H9 (cell line): Measurements from ENCODE around the gene PRICKLE1. TPM values are rescaled to one million over a fixed set of nuclear protein-coding genes. Genes with fewer than 3 reads are reported as not detected.

Experiments used
- DNase-seq: peaks from one replicate; pipeline ENCODE4 v3.0.0-alpha.2; 2017
- H2AFZ ChIP-seq: one replicate; pipeline ENCODE4 v1.6.1; 2013; ENCODE audit warnings: mild to moderate bottlenecking, low read length, control low read depth, moderate library complexity
- H2AK5ac ChIP-seq: 2 replicates; pipeline ENCODE4 v1.6.1; 2013; ENCODE audit warnings: low read length, control low read depth, mixed read lengths; ENCODE audit not compliant: insufficient read length
- H2BK120ac ChIP-seq: one replicate; pipeline ENCODE4 v1.6.1; 2013; ENCODE audit warnings: low read depth, mild to moderate bottlenecking, low read length, control low read depth, inconsistent platforms; ENCODE audit not compliant: poor library complexity, severe bottlenecking
- H2BK12ac ChIP-seq: 2 replicates; pipeline ENCODE4 v1.6.1; 2013; ENCODE audit warnings: low read length, control low read depth, mixed read lengths, low read depth; ENCODE audit not compliant: insufficient read length
- H2BK15ac ChIP-seq: 2 replicates; pipeline ENCODE4 v1.6.1; 2013; ENCODE audit warnings: low read depth, low read length, control low read depth
- H2BK20ac ChIP-seq: one replicate; pipeline ENCODE4 v1.6.1; 2013; ENCODE audit warnings: low read depth, mild to moderate bottlenecking, low read length, control low read depth, inconsistent platforms; ENCODE audit not compliant: poor library complexity, severe bottlenecking
- H2BK5ac ChIP-seq: 2 replicates; pipeline ENCODE4 v1.6.1; 2013; ENCODE audit warnings: low read length, control low read depth, mixed read lengths; ENCODE audit not compliant: insufficient read length
- H3K14ac ChIP-seq: 2 replicates; pipeline ENCODE4 v1.6.1; 2013; ENCODE audit warnings: low read length, control low read depth; ENCODE audit not compliant: insufficient read depth
- H3K18ac ChIP-seq: 2 replicates; pipeline ENCODE4 v1.6.1; 2013; ENCODE audit warnings: low read depth, mild to moderate bottlenecking, mixed read lengths, low read length, control low read depth; ENCODE audit not compliant: insufficient read length
- H3K23ac ChIP-seq: 2 replicates; pipeline ENCODE4 v1.6.1; 2013; ENCODE audit warnings: low read length, control low read depth, mixed read lengths, low read depth; ENCODE audit not compliant: insufficient read length
- H3K23me2 ChIP-seq: 2 replicates; pipeline ENCODE4 v1.6.1; 2013; ENCODE audit warnings: low read depth, mild to moderate bottlenecking, mixed read lengths, low read length, control low read depth; ENCODE audit not compliant: insufficient read length, poor library complexity, severe bottlenecking
- H3K27ac ChIP-seq: 2 replicates; pipeline ENCODE4 v1.5.1; 2013; ENCODE audit warnings: low read length, control low read depth, mixed read lengths, low read depth; ENCODE audit not compliant: insufficient read length
- H3K27me3 ChIP-seq: 2 replicates; pipeline ENCODE4 v1.6.1; 2013; ENCODE audit warnings: low read length, control low read depth, inconsistent platforms; ENCODE audit not compliant: insufficient read depth
- H3K4ac ChIP-seq: 2 replicates; pipeline ENCODE4 v1.6.1; 2013; ENCODE audit warnings: low read depth, mild to moderate bottlenecking, control low read depth, inconsistent platforms, low read length, moderate library complexity
- H3K4me1 ChIP-seq: 2 replicates; pipeline ENCODE4 v1.6.1; 2013; ENCODE audit warnings: low read length, control low read depth, inconsistent platforms; ENCODE audit not compliant: insufficient read depth
- H3K4me2 ChIP-seq: 2 replicates; pipeline ENCODE4 v1.6.1; 2013; ENCODE audit warnings: low read length, control low read depth, mixed read lengths; ENCODE audit not compliant: insufficient read length, insufficient read depth
- H3K56ac ChIP-seq: 2 replicates; pipeline ENCODE4 v1.6.1; 2013; ENCODE audit warnings: low read depth, mild to moderate bottlenecking, mixed read lengths, low read length, control low read depth; ENCODE audit not compliant: insufficient read length
- H3K79me1 ChIP-seq: 2 replicates; pipeline ENCODE4 v1.6.1; 2013; ENCODE audit warnings: low read depth, mild to moderate bottlenecking, moderate library complexity, low read length, control low read depth, inconsistent platforms; ENCODE audit not compliant: insufficient read depth, poor library complexity, severe bottlenecking
- H3K79me2 ChIP-seq: 2 replicates; pipeline ENCODE4 v1.6.1; 2013; ENCODE audit warnings: low read length, control low read depth, inconsistent platforms; ENCODE audit not compliant: insufficient read depth
- H3K9ac ChIP-seq: 2 replicates; pipeline ENCODE4 v1.6.1; 2013; ENCODE audit warnings: low read length, control low read depth, mixed read lengths; ENCODE audit not compliant: insufficient read length; ENCODE audit errors: extremely low read depth
- H3K9me3 ChIP-seq: one replicate; pipeline ENCODE4 v1.6.1; 2013; ENCODE audit warnings: low read depth, low read length, inconsistent platforms; ENCODE audit not compliant: control insufficient read depth
- H3T11ph ChIP-seq: one replicate; pipeline ENCODE4 v1.6.1; 2013; ENCODE audit warnings: mild to moderate bottlenecking, low read length, control low read depth, inconsistent platforms
- H4K20me1 ChIP-seq: one replicate; pipeline ENCODE4 v1.6.1; 2013; ENCODE audit not compliant: control insufficient read depth, insufficient read length, insufficient read depth
- H4K5ac ChIP-seq: 2 replicates; pipeline ENCODE4 v1.6.1; 2013; ENCODE audit warnings: low read depth, mild to moderate bottlenecking, mixed read lengths, low read length, control low read depth; ENCODE audit not compliant: insufficient read length
- H4K8ac ChIP-seq: replicated peaks from 2 replicates; pipeline ENCODE4 v1.6.1; 2013; ENCODE audit warnings: low read length, control low read depth, mixed read lengths, low read depth; ENCODE audit not compliant: insufficient read length
- H4K91ac ChIP-seq: 2 replicates; pipeline ENCODE4 v1.6.1; 2013; ENCODE audit warnings: low read depth, mild to moderate bottlenecking, moderate library complexity, mixed read lengths, low read length, control low read depth; ENCODE audit not compliant: insufficient read length
- H3K27ac Mint-ChIP-seq, 3 experiments: 2 replicates in 2 of 3; 3 replicates in 1 of 3; pipeline ENCODE4 v1.8.0; 2020 to 2021; ENCODE audit warnings: mixed read lengths in 3 of 3, mild to moderate bottlenecking in 1 of 3, moderate library complexity in 1 of 3
- H3K27me3 Mint-ChIP-seq: 2 replicates; pipeline ENCODE4 v1.8.0; 2021; ENCODE audit warnings: low read depth, mild to moderate bottlenecking, moderate library complexity, mixed read lengths
- H3K36me3 Mint-ChIP-seq, 3 experiments: 2 replicates in 2 of 3; 3 replicates in 1 of 3; pipeline ENCODE4 v1.8.0; 2020 to 2021; ENCODE audit warnings: low read depth in 3 of 3, mixed read lengths in 3 of 3; ENCODE audit not compliant: insufficient read depth in 1 of 3
- H3K4me1 Mint-ChIP-seq, 2 experiments: 2 replicates each; pipeline ENCODE4 v1.8.0; 2020; ENCODE audit warnings: mixed read lengths in 2 of 2
- H3K4me3 Mint-ChIP-seq, 2 experiments: 2 replicates in 1 of 2; 3 replicates in 1 of 2; pipeline ENCODE4 v1.8.0; 2020 to 2021; ENCODE audit warnings: mild to moderate bottlenecking in 2 of 2, mixed read lengths in 2 of 2, moderate library complexity in 1 of 2
- H3K9me3 Mint-ChIP-seq, 2 experiments: 2 replicates in 1 of 2; 3 replicates in 1 of 2; pipeline ENCODE4 v1.8.0; 2020; ENCODE audit warnings: mild to moderate bottlenecking in 2 of 2, mixed read lengths in 2 of 2, moderate library complexity in 1 of 2
- WGBS: extraction: QIAGEN DNeasy Blood & Tissue Kit; methylation state at CpG from one replicate; pipeline ENCODE4 v1.1.7; 2013; ENCODE audit warnings: missing lambda C conversion rate, low lambda C conversion rate, mixed read lengths; ENCODE audit not compliant: insufficient read length; ENCODE audit errors: extremely low coverage; 5-methylcytosine and 5-hydroxymethylcytosine counted together
- total RNA-seq: library from RNA; stranded (reverse); gene quantifications from 2 replicates; pipeline ENCODE4 v1.2.1, GENCODE V29; 2021
- TF ChIP-seq, protein P1 (sequence below): fragments of 200-600 bp; sonication (generic); conservative IDR thresholded peaks from 3 replicates; pipeline ENCODE4 v1.8.0; 2021; ENCODE audit warnings: antibody characterized with exemption, mild to moderate bottlenecking

The PRICKLE1 gene
- total RNA-seq, 1 experiment from 2014 or later = 20.5 TPM

DNA sequence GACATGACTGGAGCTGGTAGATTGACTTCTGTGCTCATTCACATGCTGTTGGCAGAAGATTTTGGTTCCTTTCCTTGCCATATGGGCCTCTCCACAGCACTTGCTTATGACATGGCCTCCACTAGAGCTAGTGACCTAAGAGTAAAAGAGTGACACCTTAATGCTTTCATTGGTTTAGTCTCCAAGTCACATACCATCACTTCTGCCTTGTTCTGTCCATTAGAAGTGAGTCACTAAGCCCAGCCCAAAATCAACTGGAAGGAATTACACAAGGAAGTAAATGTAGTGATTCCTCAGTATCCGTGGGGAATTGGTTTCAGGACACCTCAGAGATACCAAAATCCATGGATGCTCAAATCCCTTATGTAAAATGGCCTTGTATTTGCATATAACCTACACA, 182.2 kb downstream of the PRICKLE1 start:
- no peak overlapping the region for H2AFZ ChIP-seq
- H3K14ac ChIP-seq = no peak overlapping the region
- no peak overlapping the region for H2BK120ac ChIP-seq
- H3T11ph ChIP-seq = no peak overlapping the region
- no peaks in the 10 kb centered on the region for H3K79me1 ChIP-seq
- H2AK5ac ChIP-seq = no peak overlapping the region
- H3K18ac ChIP-seq = no peak overlapping the region
- no peaks in the 10 kb centered on the region for H3K4me1 ChIP-seq
- H2BK12ac ChIP-seq = no peak overlapping the region
- no peak overlapping the region for H3K4me2 ChIP-seq
- no peak overlapping the region for H4K5ac ChIP-seq
- no peaks in the 10 kb centered on the region for H3K4me1 Mint-ChIP-seq
- H4K20me1 ChIP-seq = no peaks in the 10 kb centered on the region
- peaks cover 2 to 10% (median 9%) of the 10 kb centered on the region in 3 experiments; a peak in 3 of 7 replicates for H3K36me3 Mint-ChIP-seq
- H3K27ac Mint-ChIP-seq = no peak overlapping the region
- no peaks in the 10 kb centered on the region for H3K9me3 ChIP-seq
- no peak overlapping the region for H4K8ac ChIP-seq
- no peak overlapping the region for H2BK15ac ChIP-seq
- H3K9ac ChIP-seq = no peak overlapping the region
- H3K4ac ChIP-seq = no peak overlapping the region
- H3K9me3 Mint-ChIP-seq = no peaks in the 10 kb centered on the region
- no peaks in the 10 kb centered on the region for H3K27me3 ChIP-seq
- H3K56ac ChIP-seq = no peak overlapping the region
- no peak for DNase-seq
- TF ChIP-seq, protein P1, sequence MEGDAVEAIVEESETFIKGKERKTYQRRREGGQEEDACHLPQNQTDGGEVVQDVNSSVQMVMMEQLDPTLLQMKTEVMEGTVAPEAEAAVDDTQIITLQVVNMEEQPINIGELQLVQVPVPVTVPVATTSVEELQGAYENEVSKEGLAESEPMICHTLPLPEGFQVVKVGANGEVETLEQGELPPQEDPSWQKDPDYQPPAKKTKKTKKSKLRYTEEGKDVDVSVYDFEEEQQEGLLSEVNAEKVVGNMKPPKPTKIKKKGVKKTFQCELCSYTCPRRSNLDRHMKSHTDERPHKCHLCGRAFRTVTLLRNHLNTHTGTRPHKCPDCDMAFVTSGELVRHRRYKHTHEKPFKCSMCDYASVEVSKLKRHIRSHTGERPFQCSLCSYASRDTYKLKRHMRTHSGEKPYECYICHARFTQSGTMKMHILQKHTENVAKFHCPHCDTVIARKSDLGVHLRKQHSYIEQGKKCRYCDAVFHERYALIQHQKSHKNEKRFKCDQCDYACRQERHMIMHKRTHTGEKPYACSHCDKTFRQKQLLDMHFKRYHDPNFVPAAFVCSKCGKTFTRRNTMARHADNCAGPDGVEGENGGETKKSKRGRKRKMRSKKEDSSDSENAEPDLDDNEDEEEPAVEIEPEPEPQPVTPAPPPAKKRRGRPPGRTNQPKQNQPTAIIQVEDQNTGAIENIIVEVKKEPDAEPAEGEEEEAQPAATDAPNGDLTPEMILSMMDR = no peak
- no peaks in the 10 kb centered on the region for H3K23me2 ChIP-seq
- no peak overlapping the region for H3K23ac ChIP-seq
- H2BK5ac ChIP-seq = no peak overlapping the region
- H2BK20ac ChIP-seq = no peak overlapping the region
- no peak overlapping the region for H4K91ac ChIP-seq
- H3K79me2 ChIP-seq = no peaks in the 10 kb centered on the region
- H3K27ac ChIP-seq = no peak overlapping the region
- no peak overlapping the region for H3K4me3 Mint-ChIP-seq
- H3K27me3 Mint-ChIP-seq = no peaks in the 10 kb centered on the region
- WGBS = no CpG with 5 or more reads among the region's 1 CpG
